ENCODE measurements around the gene KCNK3.

DNA sequence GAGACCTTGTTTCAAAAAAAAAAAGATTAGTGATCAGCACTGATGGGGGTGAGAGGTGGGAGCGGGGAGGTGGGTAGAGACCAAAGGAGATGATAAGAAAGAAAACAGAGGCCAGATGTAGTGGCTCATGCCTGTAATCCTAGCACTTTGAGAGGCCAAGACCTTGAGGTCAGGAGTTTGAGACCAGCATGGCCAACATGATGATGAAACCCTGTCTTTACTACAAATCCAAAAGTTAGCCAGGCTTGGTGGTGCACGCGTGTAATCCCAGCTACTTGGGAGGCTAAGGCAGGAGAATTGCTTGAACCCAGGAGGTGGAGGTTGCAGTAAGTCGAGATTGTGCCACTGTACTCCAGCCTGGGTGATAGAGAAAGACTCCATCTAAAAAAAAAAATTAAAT, 62.0 kb downstream of the KCNK3 start:
- no peak for TF ChIP-seq POLR2A (IDR thresholded peaks at IDR 0.05)
- TF ChIP-seq, protein P1, sequence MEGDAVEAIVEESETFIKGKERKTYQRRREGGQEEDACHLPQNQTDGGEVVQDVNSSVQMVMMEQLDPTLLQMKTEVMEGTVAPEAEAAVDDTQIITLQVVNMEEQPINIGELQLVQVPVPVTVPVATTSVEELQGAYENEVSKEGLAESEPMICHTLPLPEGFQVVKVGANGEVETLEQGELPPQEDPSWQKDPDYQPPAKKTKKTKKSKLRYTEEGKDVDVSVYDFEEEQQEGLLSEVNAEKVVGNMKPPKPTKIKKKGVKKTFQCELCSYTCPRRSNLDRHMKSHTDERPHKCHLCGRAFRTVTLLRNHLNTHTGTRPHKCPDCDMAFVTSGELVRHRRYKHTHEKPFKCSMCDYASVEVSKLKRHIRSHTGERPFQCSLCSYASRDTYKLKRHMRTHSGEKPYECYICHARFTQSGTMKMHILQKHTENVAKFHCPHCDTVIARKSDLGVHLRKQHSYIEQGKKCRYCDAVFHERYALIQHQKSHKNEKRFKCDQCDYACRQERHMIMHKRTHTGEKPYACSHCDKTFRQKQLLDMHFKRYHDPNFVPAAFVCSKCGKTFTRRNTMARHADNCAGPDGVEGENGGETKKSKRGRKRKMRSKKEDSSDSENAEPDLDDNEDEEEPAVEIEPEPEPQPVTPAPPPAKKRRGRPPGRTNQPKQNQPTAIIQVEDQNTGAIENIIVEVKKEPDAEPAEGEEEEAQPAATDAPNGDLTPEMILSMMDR (IDR thresholded peaks at IDR 0.05) = no peak

Measured in thyroid gland (tissue), 4 donors.